SU-DHL-6 (cell line): ENCODE results near the gene BPIFB4.

Experiments
- EZH2phosphoT487 ChIP-seq: fragments of 200-600 bp; sonication (generic), shearing (Covaris generic); conservative IDR thresholded peaks from 2 replicates; pipeline ENCODE4 v1.6.1; 2018; ENCODE audit warnings: mild to moderate bottlenecking, antibody characterized with exemption, low read length, moderate library complexity, mixed read lengths
- TF ChIP-seq, protein P1 (sequence below): fragments of 200-600 bp; sonication (generic); IDR thresholded peaks from one replicate; pipeline ENCODE4 v1.5.1; 2017; ENCODE audit warnings: antibody characterized with exemption, mild to moderate bottlenecking, low read length, moderate library complexity; ENCODE audit not compliant: insufficient read depth, poor library complexity, severe bottlenecking

DNA sequence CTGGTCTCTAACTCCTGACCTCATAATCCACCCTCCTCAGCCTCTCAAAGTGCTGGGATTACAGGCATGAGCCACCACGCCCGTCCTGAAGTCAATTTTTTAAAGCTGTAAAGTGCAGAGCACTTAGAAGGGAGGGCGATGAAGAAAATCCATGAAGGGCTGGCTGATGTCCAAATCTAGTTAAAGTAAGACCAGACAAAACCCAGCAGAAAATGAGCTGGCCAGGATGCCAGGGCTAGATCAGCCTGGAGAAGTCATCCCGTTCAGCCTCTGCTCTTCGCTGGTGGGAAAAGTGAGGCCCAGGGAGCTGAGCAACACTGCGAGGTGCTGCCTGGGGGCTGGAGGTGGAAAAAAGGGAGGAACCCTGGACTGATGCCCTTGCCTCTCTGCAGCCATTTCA, 3.1 kb downstream of the BPIFB4 start:
- no peak for TF ChIP-seq EZH2phosphoT487
- TF ChIP-seq, protein P1, sequence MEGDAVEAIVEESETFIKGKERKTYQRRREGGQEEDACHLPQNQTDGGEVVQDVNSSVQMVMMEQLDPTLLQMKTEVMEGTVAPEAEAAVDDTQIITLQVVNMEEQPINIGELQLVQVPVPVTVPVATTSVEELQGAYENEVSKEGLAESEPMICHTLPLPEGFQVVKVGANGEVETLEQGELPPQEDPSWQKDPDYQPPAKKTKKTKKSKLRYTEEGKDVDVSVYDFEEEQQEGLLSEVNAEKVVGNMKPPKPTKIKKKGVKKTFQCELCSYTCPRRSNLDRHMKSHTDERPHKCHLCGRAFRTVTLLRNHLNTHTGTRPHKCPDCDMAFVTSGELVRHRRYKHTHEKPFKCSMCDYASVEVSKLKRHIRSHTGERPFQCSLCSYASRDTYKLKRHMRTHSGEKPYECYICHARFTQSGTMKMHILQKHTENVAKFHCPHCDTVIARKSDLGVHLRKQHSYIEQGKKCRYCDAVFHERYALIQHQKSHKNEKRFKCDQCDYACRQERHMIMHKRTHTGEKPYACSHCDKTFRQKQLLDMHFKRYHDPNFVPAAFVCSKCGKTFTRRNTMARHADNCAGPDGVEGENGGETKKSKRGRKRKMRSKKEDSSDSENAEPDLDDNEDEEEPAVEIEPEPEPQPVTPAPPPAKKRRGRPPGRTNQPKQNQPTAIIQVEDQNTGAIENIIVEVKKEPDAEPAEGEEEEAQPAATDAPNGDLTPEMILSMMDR, result no peak
